Neuronal stem cell (in vitro differentiated cells): Measurements from ENCODE around the gene CSRP1.

ENCODE experiments used
- DNase-seq: peaks from one replicate; pipeline ENCODE4 v3.0.0-alpha.2; 2013; ENCODE audit warnings: low spot score
- H2AFZ ChIP-seq: one replicate; pipeline ENCODE4 v1.6.1; 2013; ENCODE audit warnings: mild to moderate bottlenecking, low read length, inconsistent platforms
- H2AK5ac ChIP-seq: 2 replicates; pipeline ENCODE4 v1.6.1; 2013; ENCODE audit warnings: low read depth, mild to moderate bottlenecking, inconsistent platforms, low read length, moderate library complexity, mixed read lengths
- H2BK120ac ChIP-seq: 2 replicates; pipeline ENCODE4 v1.6.1; 2013; ENCODE audit warnings: low read depth, mild to moderate bottlenecking, inconsistent platforms, low read length, moderate library complexity, mixed read lengths
- H2BK12ac ChIP-seq: one replicate; pipeline ENCODE4 v1.6.1; 2013; ENCODE audit warnings: low read length, inconsistent platforms
- H2BK15ac ChIP-seq: 2 replicates; pipeline ENCODE4 v1.6.1; 2013; ENCODE audit warnings: mild to moderate bottlenecking, low read length, inconsistent platforms, mixed read lengths
- H2BK5ac ChIP-seq: one replicate; pipeline ENCODE4 v1.6.1; 2013; ENCODE audit warnings: inconsistent platforms, mild to moderate bottlenecking, low read length, moderate library complexity
- H3K14ac ChIP-seq: one replicate; pipeline ENCODE4 v1.6.1; 2013; ENCODE audit warnings: low read length, inconsistent platforms
- H3K18ac ChIP-seq: 2 replicates; pipeline ENCODE4 v1.6.1; 2013; ENCODE audit warnings: low read length, inconsistent platforms
- H3K23ac ChIP-seq: 2 replicates; pipeline ENCODE4 v1.6.1; 2013; ENCODE audit warnings: low read depth, mild to moderate bottlenecking, mixed read lengths, low read length, inconsistent platforms; ENCODE audit not compliant: poor library complexity
- H3K27ac ChIP-seq: replicated peaks from 3 replicates; pipeline ENCODE4 v1.5.1; 2013; ENCODE audit warnings: low read length, inconsistent platforms
- H3K27me3 ChIP-seq, 3 experiments: 2 replicates each; pipeline ENCODE4 v1.6.1; 2013; ENCODE audit warnings: low read length in 3 of 3, mild to moderate bottlenecking in 2 of 3, inconsistent platforms in 1 of 3, low read depth in 1 of 3, mixed read lengths in 1 of 3, moderate library complexity in 1 of 3; ENCODE audit not compliant: control insufficient read depth in 3 of 3, insufficient read depth in 3 of 3
- H3K36me3 ChIP-seq, 2 donors: replicated peaks in 1 of 2; 2 replicates each; pipeline ENCODE4 v1.6.1; 2013; ENCODE audit warnings: low read length in 2 of 2; ENCODE audit not compliant: control insufficient read depth in 2 of 2, insufficient read depth in 2 of 2
- H3K4ac ChIP-seq: 2 replicates; pipeline ENCODE4 v1.6.1; 2013; ENCODE audit warnings: inconsistent platforms, mild to moderate bottlenecking, low read length, moderate library complexity
- H3K4me1 ChIP-seq, 2 donors: 1 replicate in 1 of 2; 2 replicates in 1 of 2; pipeline ENCODE4 v1.6.1; 2013; ENCODE audit warnings: low read length in 2 of 2, low read depth in 1 of 2; ENCODE audit not compliant: control insufficient read depth in 2 of 2, insufficient read depth in 1 of 2
- H3K4me2 ChIP-seq: one replicate; pipeline ENCODE4 v1.6.1; 2013; ENCODE audit warnings: mild to moderate bottlenecking, low read length, inconsistent platforms; ENCODE audit not compliant: insufficient read depth, poor library complexity, severe bottlenecking
- H3K4me3 ChIP-seq, 2 donors: 2 replicates each; pipeline ENCODE4 v1.5.1; 2013; ENCODE audit warnings: low read length in 2 of 2, mild to moderate bottlenecking in 2 of 2, inconsistent platforms in 1 of 2, moderate library complexity in 1 of 2
- H3K79me1 ChIP-seq: one replicate; pipeline ENCODE4 v1.6.1; 2013; ENCODE audit warnings: low read depth, mild to moderate bottlenecking, inconsistent platforms, low read length, moderate library complexity
- H3K9ac ChIP-seq: one replicate; pipeline ENCODE4 v1.6.1; 2013; ENCODE audit warnings: mild to moderate bottlenecking, low read depth, low read length, inconsistent platforms; ENCODE audit not compliant: poor library complexity
- H3K9me3 ChIP-seq, 2 donors: replicated peaks in 1 of 2; 2 replicates each; pipeline versions ENCODE3 to v1.6.1; 2013; ENCODE audit warnings: low read length in 2 of 2, mild to moderate bottlenecking in 2 of 2, inconsistent platforms in 1 of 2, low read depth in 1 of 2, mixed read lengths in 1 of 2, moderate library complexity in 1 of 2; ENCODE audit not compliant: control insufficient read depth in 2 of 2, insufficient read depth in 1 of 2
- H4K8ac ChIP-seq: one replicate; pipeline ENCODE4 v1.6.1; 2013; ENCODE audit warnings: low read depth, mild to moderate bottlenecking, inconsistent platforms, low read length, moderate library complexity
- H4K91ac ChIP-seq: one replicate; pipeline ENCODE4 v1.6.1; 2013; ENCODE audit warnings: low read length, low read depth, mild to moderate bottlenecking, inconsistent platforms; ENCODE audit not compliant: poor library complexity
- WGBS, 2 donors: extraction: QIAGEN DNeasy Blood & Tissue Kit; methylation state at CpG; one replicate each; pipeline ENCODE4 v1.1.7; 2013; ENCODE audit warnings: missing lambda C conversion rate in 2 of 2, mixed read lengths in 1 of 2; ENCODE audit not compliant: insufficient read length in 2 of 2, insufficient replicate concordance in 1 of 2; ENCODE audit errors: extremely low coverage in 2 of 2; 5-methylcytosine and 5-hydroxymethylcytosine counted together

The CSRP1 gene

GRCh38 chr1:201476670-201477344, 30.1 kb downstream of the CSRP1 start:
- Histone ChIP-seq H4K8ac (no peak overlapping the region), H2AFZ (no peak overlapping the region), H2BK120ac (no peak overlapping the region), H3K79me1 (no peaks in the 10 kb centered on the region), H3K27ac (no peak overlapping the region), H2BK12ac (no peak overlapping the region), H3K9me3 (no peaks in the 10 kb centered on the region), H3K18ac (no peak overlapping the region), H3K36me3 (no peaks in the 10 kb centered on the region), H3K4me2 (no peak overlapping the region), H3K14ac (no peak overlapping the region), H3K9ac (no peak overlapping the region), H2AK5ac (no peak overlapping the region), H2BK15ac (no peak overlapping the region), H2BK5ac (no peak overlapping the region), H3K4me1 (peaks cover 0 to 15% of the 10 kb centered on the region in 2 donors), H3K23ac (no peak overlapping the region), H4K91ac (no peak overlapping the region), H3K4ac (no peak overlapping the region), H3K27me3 (peaks cover 3 to 69% (median 19%) of the 10 kb centered on the region in 3 experiments), H3K4me3 (no peak overlapping the region)
- no CpG with 5 or more reads among the region's 6 CpGs for WGBS, 2 donors
- no peak for DNase-seq

- no peak overlapping the region for H2AK5ac ChIP-seq
- H4K91ac ChIP-seq, result no peak overlapping the region
- no peak overlapping the region for H3K4ac ChIP-seq
- H3K36me3 ChIP-seq, result no peaks in the 10 kb centered on the region
- peak overlapping the region; percentile 16 for H3K18ac ChIP-seq
- H3K23ac ChIP-seq, result no peak overlapping the region
- no peak overlapping the region for H2BK5ac ChIP-seq
- peaks cover 0 to 11% of the 10 kb centered on the region in 2 donors for H3K4me1 ChIP-seq
- no peak overlapping the region for H3K9ac ChIP-seq
- H3K14ac ChIP-seq, result no peak overlapping the region
- no peak overlapping the region for H3K27ac ChIP-seq
- DNase-seq, result no peak
- no peak overlapping the region for H4K8ac ChIP-seq
- no CpG with 5 or more reads among the region's 8 CpGs for WGBS, 2 donors
- no peak overlapping the region for H3K4me2 ChIP-seq
- H2BK120ac ChIP-seq, result no peak overlapping the region
- H2BK12ac ChIP-seq, result no peak overlapping the region
- H2BK15ac ChIP-seq, result no peak overlapping the region
- H3K9me3 ChIP-seq, result no peaks in the 10 kb centered on the region
- peaks cover under 1 to 69% (median 18%) of the 10 kb centered on the region in 3 experiments for H3K27me3 ChIP-seq
- H3K4me3 ChIP-seq, result no peak overlapping the region
- no peaks in the 10 kb centered on the region for H3K79me1 ChIP-seq
- H2AFZ ChIP-seq, result no peak overlapping the region
Observed at GRCh38 chr1:201475915-201476669, 30.8 kb downstream of the CSRP1 start.

- Histone ChIP-seq H3K27me3 (peaks cover 0 to 68% (median 14%) of the 10 kb centered on the region in 3 experiments), H3K36me3 (no peaks in the 10 kb centered on the region), H2BK5ac (no peak overlapping the region), H2AFZ (no peak overlapping the region), H3K4me3 (no peak overlapping the region), H3K79me1 (no peaks in the 10 kb centered on the region), H2AK5ac (no peak overlapping the region), H3K23ac (no peak overlapping the region), H3K4ac (no peak overlapping the region), H3K27ac (no peak overlapping the region), H3K14ac (no peak overlapping the region), H2BK12ac (no peak overlapping the region), H4K8ac (no peak overlapping the region), H4K91ac (no peak overlapping the region), H2BK15ac (no peak overlapping the region), H3K4me1 (peaks cover 0 to 6% of the 10 kb centered on the region in 2 donors), H3K4me2 (no peak overlapping the region), H3K9me3 (no peaks in the 10 kb centered on the region), H3K18ac (no peak overlapping the region), H3K9ac (no peak overlapping the region), H2BK120ac (no peak overlapping the region)
- no peak for DNase-seq
- WGBS, 2 donors, result no CpG with 5 or more reads among the region's 2 CpGs
Observed at GRCh38 chr1:201475130-201475529, 31.8 kb downstream of the CSRP1 start.

GRCh38 chr1:201473296-201473695, 33.6 kb downstream of the CSRP1 start:
- Histone ChIP-seq H2AFZ (no peak overlapping the region), H3K27me3 (peaks cover 0 to 54% (median 21%) of the 10 kb centered on the region in 3 experiments), H3K4me3 (no peak overlapping the region), H2AK5ac (no peak overlapping the region), H2BK12ac (no peak overlapping the region), H4K8ac (no peak overlapping the region), H2BK15ac (no peak overlapping the region), H3K23ac (no peak overlapping the region), H4K91ac (no peak overlapping the region), H3K79me1 (no peaks in the 10 kb centered on the region), H3K18ac (no peak overlapping the region), H3K4me1 (peaks cover 5 to 12% of the 10 kb centered on the region in 2 donors), H3K9ac (no peak overlapping the region), H3K9me3 (no peaks in the 10 kb centered on the region), H2BK120ac (no peak overlapping the region), H3K36me3 (no peaks in the 10 kb centered on the region), H3K27ac (no peak overlapping the region), H3K4me2 (no peak overlapping the region), H3K4ac (no peak overlapping the region), H2BK5ac (no peak overlapping the region), H3K14ac (no peak overlapping the region)
- no peak for DNase-seq
- WGBS, 2 donors, result no CpG with 5 or more reads among the region's 2 CpGs
